D341Med (cell line): ENCODE measurements around the gene TMOD1.

Source experiments
- DNase-seq: peaks from one replicate; pipeline ENCODE4 v3.0.0; 2012; ENCODE audit warnings: low spot score

TMOD1 gene

GRCh38 chr9:97632985-97633858, 131.8 kb downstream of the TMOD1 start, which contains the start of the genes NCBP1 and TSTD2:
Gene NCBP1 (plus strand): TSS chr9:97633821. CDS start chr9:97633882, 61 bp downstream.
Gene TSTD2 (minus strand): TSS chr9:97633368. CDS start chr9:97627562, 5,806 bp downstream.
- DNase-seq = peak; percentile 95

GRCh38 chr9:97633859-97634490, 132.5 kb downstream of the TMOD1 start:
- DNase-seq = no peak

- DNase-seq = no peak
These were observed 133.6 kb downstream of the TMOD1 start for GRCh38 chr9:97635026-97635425.

- no peak for DNase-seq
These were observed 135.4 kb downstream of the TMOD1 start for GRCh38 chr9:97636903-97637302.

GRCh38 chr9:97638666-97639065, 137.2 kb downstream of the TMOD1 start:
- no peak for DNase-seq

- no peak for DNase-seq
These were observed 138.9 kb downstream of the TMOD1 start for GRCh38 chr9:97640325-97640724.

GRCh38 chr9:97645720-97646119, 144.3 kb downstream of the TMOD1 start:
- DNase-seq = no peak

GRCh38 chr9:97647996-97648395, 146.5 kb downstream of the TMOD1 start:
- DNase-seq = no peak
